H1 (cell line): ENCODE results near the gene LMOD2. TPM values are rescaled to one million over a fixed set of nuclear protein-coding genes. Genes with fewer than 3 reads are reported as not detected.
A peak's percentile ranks its signal among the peaks of the same experiment; 100 is the strongest.

Source experiments
- CTCF ChIA-PET: fragments of 300-600 bp; sonication (Branson Sonifier 250); formaldehyde crosslinking; loops from one replicate; lab custom pipeline; 2021; ENCODE audit not compliant: partially characterized antibody; lab: Charles Lee
- POLR2A ChIA-PET: fragments of 300-600 bp; sonication (Branson Sonifier 250); formaldehyde crosslinking; loops from one replicate; lab custom pipeline; 2021; ENCODE audit warnings: inconsistent platforms; ENCODE audit not compliant: partially characterized antibody; lab: Charles Lee
- DNase-seq, 2 experiments: peaks; one replicate each; pipeline versions ENCODE4 v3.0.0 to v3.0.0-alpha.2; 2010 to 2022; ENCODE audit warnings: low spot score in 2 of 2, low read depth in 1 of 2, mixed read lengths in 1 of 2
- FAIRE-seq: peaks from 2 replicates; lab custom pipeline; 2011; peaks lifted over from hg19 to GRCh38; lab: Jason Lieb, UNC
- H2AFZ ChIP-seq: 2 replicates; pipeline ENCODE4 v1.8.1; 2012; ENCODE audit warnings: low read length, inconsistent platforms
- H2AK5ac ChIP-seq: 2 replicates; pipeline ENCODE4 v1.6.1; 2013; ENCODE audit warnings: low read depth, low read length
- H2BK120ac ChIP-seq: replicated peaks from 2 replicates; pipeline ENCODE3; 2013; ENCODE audit warnings: low read depth, low read length, inconsistent platforms
- H2BK12ac ChIP-seq: 2 replicates; pipeline ENCODE4 v1.6.1; 2013; ENCODE audit warnings: low read depth, low read length
- H2BK15ac ChIP-seq: 2 replicates; pipeline ENCODE4 v1.6.1; 2013; ENCODE audit warnings: low read length
- H2BK20ac ChIP-seq: 2 replicates; pipeline ENCODE4 v1.6.1; 2013; ENCODE audit warnings: low read length
- H2BK5ac ChIP-seq: 2 replicates; pipeline ENCODE4 v1.6.1; 2013; ENCODE audit warnings: low read depth, low read length
- H3K14ac ChIP-seq: 2 replicates; pipeline ENCODE4 v1.6.1; 2013; ENCODE audit warnings: inconsistent platforms; ENCODE audit not compliant: insufficient read length
- H3K18ac ChIP-seq: 2 replicates; pipeline ENCODE4 v1.6.1; 2013; ENCODE audit warnings: low read length; ENCODE audit errors: extremely low read depth
- H3K23ac ChIP-seq: 2 replicates; pipeline ENCODE4 v1.6.1; 2013; ENCODE audit warnings: inconsistent platforms; ENCODE audit not compliant: insufficient read length
- H3K23me2 ChIP-seq: 2 replicates; pipeline ENCODE4 v1.6.1; 2013; ENCODE audit warnings: low read depth, low read length
- H3K27ac ChIP-seq: 2 replicates; pipeline ENCODE4 v1.6.1; 2011; ENCODE audit warnings: low read depth, low read length, inconsistent platforms
- H3K27me3 ChIP-seq, 4 experiments: replicated peaks in 1 of 4; 1 replicate in 1 of 4; 2 replicates in 3 of 4; pipeline versions ENCODE4 v1.6.1 to v1.8.1; 2011 to 2013; ENCODE audit warnings: low read length in 3 of 4, mild to moderate bottlenecking in 3 of 4, inconsistent platforms in 2 of 4, mixed read lengths in 2 of 4, moderate library complexity in 1 of 4; ENCODE audit not compliant: control insufficient read depth in 3 of 4, insufficient read depth in 3 of 4; ENCODE audit errors: extremely low read depth in 1 of 4
- H3K36me3 ChIP-seq, 4 experiments: 2 replicates each; pipeline versions ENCODE4 v1.6.1 to v1.8.1; 2011 to 2013; ENCODE audit warnings: mild to moderate bottlenecking in 4 of 4, low read length in 3 of 4, moderate library complexity in 2 of 4, control low read depth in 1 of 4, inconsistent platforms in 1 of 4; ENCODE audit not compliant: insufficient read depth in 4 of 4, control insufficient read depth in 2 of 4
- H3K4ac ChIP-seq: replicated peaks from 2 replicates; pipeline ENCODE3; 2013; ENCODE audit warnings: low read length, low read depth, mixed read lengths, inconsistent platforms; ENCODE audit not compliant: insufficient read length
- H3K4me1 ChIP-seq, 4 experiments: replicated peaks in 1 of 4; 1 replicate in 1 of 4; 2 replicates in 3 of 4; pipeline versions ENCODE4 v1.6.1 to v1.8.1; 2011 to 2013; ENCODE audit warnings: low read length in 3 of 4, inconsistent platforms in 2 of 4, mixed read lengths in 1 of 4; ENCODE audit not compliant: insufficient read depth in 4 of 4, control insufficient read depth in 3 of 4
- H3K4me2 ChIP-seq, 2 experiments: 2 replicates each; pipeline versions ENCODE4 v1.6.1 to v1.8.1; 2011 to 2013; ENCODE audit warnings: low read depth in 2 of 2, low read length in 2 of 2, control low read depth in 1 of 2, inconsistent platforms in 1 of 2, mild to moderate bottlenecking in 1 of 2; ENCODE audit not compliant: insufficient read depth in 1 of 2
- H3K4me3 ChIP-seq, 4 experiments: fragments of 200-600, 300-600 bp in 1 of 4; sonication (generic), shearing (Covaris generic), sonication (Bioruptor Twin) in 1 of 4; 2 replicates each; pipeline versions ENCODE4 v1.5.1 to v1.8.1; 2011 to 2016; ENCODE audit warnings: low read length in 4 of 4, low read depth in 3 of 4, control low read depth in 2 of 4, inconsistent platforms in 2 of 4, mild to moderate bottlenecking in 2 of 4, mixed read lengths in 1 of 4, moderate library complexity in 1 of 4; ENCODE audit not compliant: insufficient read depth in 2 of 4; ENCODE audit errors: extremely low read depth in 1 of 4
- H3K56ac ChIP-seq: replicated peaks from 2 replicates; pipeline ENCODE3; 2013; ENCODE audit warnings: low read depth, mild to moderate bottlenecking, mixed read lengths, low read length, inconsistent platforms; ENCODE audit not compliant: insufficient read length
- H3K79me1 ChIP-seq: 2 replicates; pipeline ENCODE4 v1.6.1; 2013; ENCODE audit warnings: low read depth, low read length, control low read depth
- H3K79me2 ChIP-seq, 2 experiments: 2 replicates each; pipeline versions ENCODE4 v1.6.1 to v1.8.1; 2012 to 2013; ENCODE audit warnings: low read length in 2 of 2, mild to moderate bottlenecking in 2 of 2, inconsistent platforms in 1 of 2; ENCODE audit not compliant: insufficient read depth in 2 of 2, control insufficient read depth in 1 of 2
- H3K9ac ChIP-seq, 4 experiments: replicated peaks in 1 of 4; 1 replicate in 1 of 4; 2 replicates in 3 of 4; pipeline versions ENCODE4 v1.6.1 to v1.8.1; 2011 to 2013; ENCODE audit warnings: low read depth in 3 of 4, low read length in 3 of 4, control low read depth in 2 of 4, mild to moderate bottlenecking in 2 of 4, moderate library complexity in 2 of 4, inconsistent platforms in 1 of 4; ENCODE audit errors: extremely low read depth in 1 of 4
- H3K9me3 ChIP-seq, 2 experiments: 2 replicates each; pipeline versions ENCODE4 v1.6.1 to v1.8.1; 2012 to 2013; ENCODE audit warnings: mild to moderate bottlenecking in 2 of 2, moderate library complexity in 2 of 2, control low read depth in 1 of 2, inconsistent platforms in 1 of 2, low read depth in 1 of 2, low read length in 1 of 2, mixed read lengths in 1 of 2; ENCODE audit not compliant: insufficient read depth in 2 of 2
- H4K20me1 ChIP-seq, 2 experiments: replicated peaks in 1 of 2; 2 replicates each; pipeline versions ENCODE3 to v1.8.1; 2011 to 2013; ENCODE audit warnings: inconsistent platforms in 2 of 2, low read length in 2 of 2, mild to moderate bottlenecking in 1 of 2; ENCODE audit not compliant: insufficient read depth in 2 of 2, control insufficient read depth in 1 of 2
- H4K5ac ChIP-seq: 2 replicates; pipeline ENCODE4 v1.6.1; 2013; ENCODE audit warnings: low read length, low read depth, mixed read lengths, inconsistent platforms; ENCODE audit not compliant: insufficient read length
- H4K8ac ChIP-seq: 2 replicates; pipeline ENCODE4 v1.8.0; 2013; ENCODE audit warnings: mild to moderate bottlenecking, moderate library complexity, low read length, inconsistent platforms; ENCODE audit not compliant: insufficient read depth; ENCODE audit errors: extremely low read depth
- H4K91ac ChIP-seq: replicated peaks from 2 replicates; pipeline ENCODE3; 2013; ENCODE audit warnings: low read length, mixed read lengths, inconsistent platforms; ENCODE audit not compliant: insufficient read length
- CEBPB ChIP-seq: IDR thresholded peaks from 2 replicates; pipeline ENCODE4 v1.6.1; 2012; ENCODE audit warnings: low read depth, low read length
- EGR1 ChIP-seq: IDR thresholded peaks from 2 replicates; pipeline ENCODE4 v1.6.1; 2011; ENCODE audit warnings: low read depth, low read length, borderline replicate concordance
- EZH2 ChIP-seq: fragments of 200-600 bp; sonication (generic); IDR thresholded peaks from 2 replicates; pipeline ENCODE4 v1.7.1; 2012; ENCODE audit warnings: low read depth, mild to moderate bottlenecking, moderate library complexity, low read length, inconsistent platforms; ENCODE audit not compliant: severe bottlenecking
- GABPA ChIP-seq: IDR thresholded peaks from 2 replicates; pipeline ENCODE4 v1.6.1; 2011; ENCODE audit warnings: mild to moderate bottlenecking, low read length, moderate library complexity, borderline replicate concordance; ENCODE audit not compliant: insufficient read depth
- HDAC6 ChIP-seq: IDR thresholded peaks from one replicate; pipeline ENCODE4 v1.7.1; 2012; ENCODE audit warnings: low read depth, mild to moderate bottlenecking, inconsistent platforms, low read length, moderate library complexity
- RNF2 ChIP-seq: fragments of 200-900, 300-1000 bp; sonication (generic); IDR thresholded peaks from 2 replicates; pipeline ENCODE4 v1.7.1; 2016; ENCODE audit warnings: borderline replicate concordance, low read depth, mild to moderate bottlenecking, antibody characterized with exemption, low read length; ENCODE audit not compliant: poor library complexity, severe bottlenecking; ENCODE audit errors: missing control alignments
- SAP30 ChIP-seq: fragments of 300-600 bp; sonication (generic); IDR thresholded peaks from 2 replicates; pipeline ENCODE4 v1.7.1; 2012; ENCODE audit warnings: low read length, moderate library complexity, mild to moderate bottlenecking, inconsistent platforms; ENCODE audit not compliant: insufficient read depth, insufficient replicate concordance
- SIN3A ChIP-seq, 2 experiments: IDR thresholded peaks in 1 of 2; conservative IDR thresholded peaks in 1 of 2; 2 replicates each; pipeline ENCODE4 v1.6.1; 2011 to 2012; ENCODE audit warnings: low read length in 2 of 2, improper control_type of control experiment in 1 of 2, low read depth in 1 of 2, mild to moderate bottlenecking in 1 of 2
- SIRT6 ChIP-seq: IDR thresholded peaks from one replicate; pipeline ENCODE4 v1.7.1; 2012; ENCODE audit warnings: low read length, inconsistent platforms
- SP1 ChIP-seq: IDR thresholded peaks from 2 replicates; pipeline ENCODE4 v1.6.1; 2011; ENCODE audit warnings: low read depth, low read length
- TAF7 ChIP-seq: optimal IDR thresholded peaks from 2 replicates; pipeline ENCODE3; 2011; ENCODE audit warnings: low read depth, mild to moderate bottlenecking, inconsistent platforms, low read length, moderate library complexity, borderline replicate concordance
- ZNF274 ChIP-seq: IDR thresholded peaks from 2 replicates; pipeline ENCODE4 v1.7.0; 2012; ENCODE audit warnings: low read length, borderline replicate concordance; ENCODE audit errors: extremely low read depth
- WGBS, 2 experiments: shearing (Covaris generic) in 1 of 2; methylation state at CpG; one replicate each; pipeline versions ENCODE4 v1.1.6 to v1.1.7; 2013 to 2015; ENCODE audit warnings: low lambda C conversion rate in 2 of 2, mixed read lengths in 2 of 2, inconsistent platforms in 1 of 2, low coverage in 1 of 2, missing lambda C conversion rate in 1 of 2; ENCODE audit not compliant: insufficient replicate concordance in 2 of 2, insufficient coverage in 1 of 2, insufficient read length in 1 of 2; ENCODE audit errors: extremely low coverage in 1 of 2, missing lambda C conversion rate in 1 of 2; 5-methylcytosine and 5-hydroxymethylcytosine counted together
- polyA plus RNA-seq, 7 experiments: library from polyadenylated mRNA; depleted of rRNA in 3 of 7; stranded (reverse) in 5 of 7; unstranded in 2 of 7; fragments of >200 nt in 5 of 7; fragments of 200-250 nt in 2 of 7; gene quantifications; 1 replicate in 5 of 7; 2 replicates in 1 of 7; 4 replicates in 1 of 7; pipeline versions ENCODE4 v1.2.1 to v1.2.3, GENCODE V29; 2011 to 2013; ENCODE audit warnings: missing spikeins in 2 of 7, mixed read lengths in 2 of 7
- total RNA-seq: library from RNA; stranded (reverse); fragmentation: NEBNext Ultra II Directional; extraction: Animal tissue kit (Norgen Biotek cat#: 25700); gene quantifications from 2 replicates; pipeline ENCODE4 v1.2.1, GENCODE V29; 2021

LMOD2 gene
- total and polyA plus RNA-seq, 2 of the 8 experiments (the other 6 are each of a cell fraction or from before 2014, with no cell fraction given): 0.03 to 0.22 TPM

GRCh38 chr7:123649964-123650363, 5.7 kb upstream of the LMOD2 start:
- CTCF ChIA-PET: interaction anchor here (0.7 to 2.0 kb wide), 7 partner anchors 12 to 51 kb away, joined by 3 to 4 read pairs (median 3); no protein-coding TSS in a partner anchor
- H3K4ac ChIP-seq: no peak overlapping the region

More at GRCh38 chr7:123649964-123650363, 5.7 kb upstream of the LMOD2 start:
- no peak for DNase-seq
- POLR2A ChIA-PET: interaction anchor here (1.0 kb wide), 1 partner anchor 11 kb away, joined by 4 read pairs; no protein-coding TSS in a partner anchor
- no peaks in the 10 kb centered on the region for H3K79me1 ChIP-seq
- H3K18ac ChIP-seq: no peak overlapping the region
- no peak overlapping the region for H4K91ac ChIP-seq
- no peak overlapping the region for H4K8ac ChIP-seq
- peak overlapping the region; percentile 41; the same call in 1 of the 2 replicates for H2AFZ ChIP-seq
- H3K4me1 ChIP-seq: peaks cover 0 to 5% (median 3%) of the 10 kb centered on the region in 4 experiments; a peak in 2 of 7 replicates
- H3K9me3 ChIP-seq: no peaks in the 10 kb centered on the region
- H2AK5ac ChIP-seq: no peak overlapping the region
- TF ChIP-seq EZH2 (no peak), GABPA (no peak), HDAC6 (no peak), CEBPB (no peak), SAP30 (no peak), ZNF274 (no peak), SIN3A (conservative IDR thresholded peaks at IDR 0.05 in 1 of 2, IDR thresholded peaks at IDR 0.05 in 1 of 2; ENCODE audit: low read depth in 1 of 2, low read length in 2 of 2) (no peak), SIRT6 (no peak), EGR1 (no peak), SP1 (no peak), TAF7 (no peak), RNF2 (no peak)
- 89% methylated on average over 2 of the region's 2 CpGs; no CpG with 5 or more reads in 1 of the 2 experiments for WGBS, 2 experiments
- no peak overlapping the region for H3K4me2 ChIP-seq
- FAIRE-seq: no peak
- H3K27ac ChIP-seq: no peak overlapping the region
- no peak overlapping the region for H3K14ac ChIP-seq
- no peak overlapping the region for H4K5ac ChIP-seq
- H2BK12ac ChIP-seq: no peak overlapping the region
- H3K56ac ChIP-seq: no peak overlapping the region
- no peak overlapping the region for H2BK120ac ChIP-seq
- no peak overlapping the region for H2BK20ac ChIP-seq
- no peaks in the 10 kb centered on the region for H3K36me3 ChIP-seq
- H2BK15ac ChIP-seq: no peak overlapping the region
- no peaks in the 10 kb centered on the region for H3K23me2 ChIP-seq
- H4K20me1 ChIP-seq: no peaks in the 10 kb centered on the region
- H3K79me2 ChIP-seq: no peaks in the 10 kb centered on the region
- H3K23ac ChIP-seq: no peak overlapping the region
- no peak overlapping the region for H2BK5ac ChIP-seq
- no peak overlapping the region for H3K9ac ChIP-seq
- no peak overlapping the region for H3K4me3 ChIP-seq
- H3K27me3 ChIP-seq: no peaks in the 10 kb centered on the region
